HG02798 (cell line): ENCODE measurements around the gene LAMB3.
A peak's percentile ranks its signal among the peaks of the same experiment; 100 is the strongest.

Source experiments
- ATAC-seq: cut with Tn5 transposase; IDR thresholded peaks from one replicate; pipeline ENCODE4 v1.9.1; 2021; ENCODE audit warnings: mild to moderate bottlenecking; ENCODE audit not compliant: unreplicated experiment, poor library complexity

Gene LAMB3

GRCh38 chr1:209667103-209667502 is 14.9 kb upstream of the LAMB3 start:
- no peak for ATAC-seq

- ATAC-seq: no peak
Measured at GRCh38 chr1:209662879-209663327, 10.7 kb upstream of the LAMB3 start.

DNA sequence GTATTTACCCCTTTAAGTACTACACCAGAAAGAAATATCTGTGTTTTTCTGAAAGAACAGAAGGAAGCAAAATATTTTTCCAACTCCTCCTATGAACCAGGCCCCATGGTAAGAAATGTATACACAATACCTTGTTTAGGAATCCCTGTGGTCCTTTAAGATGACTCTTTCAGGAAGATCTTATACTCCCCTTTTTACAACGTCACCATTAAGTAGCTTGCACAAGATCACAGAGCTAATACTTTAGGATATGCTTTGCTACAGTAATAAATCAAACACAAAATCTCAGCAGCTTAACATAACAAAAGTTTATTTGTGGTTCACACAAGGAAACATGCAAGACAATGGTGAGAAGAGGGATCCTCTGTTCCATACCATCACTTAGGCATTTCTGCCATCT is 8.8 kb upstream of the LAMB3 start:
- no peak for ATAC-seq

- ATAC-seq: peak; percentile 72
Measured at GRCh38 chr1:209659909-209660308, 7.7 kb upstream of the LAMB3 start.

DNA sequence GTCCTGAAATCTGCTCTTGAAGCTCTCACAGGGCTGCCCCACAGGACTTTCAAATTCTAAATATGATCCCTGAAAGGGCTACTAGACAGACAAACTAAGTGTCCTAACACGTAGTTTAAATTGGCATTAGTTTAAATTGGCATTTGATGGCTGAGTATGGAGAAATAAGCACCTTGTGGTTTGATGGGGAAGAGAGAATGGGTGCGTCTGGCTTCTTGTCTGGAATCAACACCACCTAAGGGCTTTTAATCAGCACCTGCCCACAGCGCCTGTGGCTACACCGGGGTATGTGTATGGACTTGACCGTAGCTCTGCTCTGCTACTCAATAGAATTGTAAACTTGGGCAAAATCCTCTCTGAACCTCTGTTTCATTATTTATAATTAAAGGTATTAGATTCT is 5.7 kb upstream of the LAMB3 start:
- no peak for ATAC-seq

GRCh38 chr1:209657140-209657879 is 5.1 kb upstream of the LAMB3 start:
- peak; percentile 42 for ATAC-seq

- no peak for ATAC-seq
Measured at GRCh38 chr1:209655411-209656231, 3.4 kb upstream of the LAMB3 start.

DNA sequence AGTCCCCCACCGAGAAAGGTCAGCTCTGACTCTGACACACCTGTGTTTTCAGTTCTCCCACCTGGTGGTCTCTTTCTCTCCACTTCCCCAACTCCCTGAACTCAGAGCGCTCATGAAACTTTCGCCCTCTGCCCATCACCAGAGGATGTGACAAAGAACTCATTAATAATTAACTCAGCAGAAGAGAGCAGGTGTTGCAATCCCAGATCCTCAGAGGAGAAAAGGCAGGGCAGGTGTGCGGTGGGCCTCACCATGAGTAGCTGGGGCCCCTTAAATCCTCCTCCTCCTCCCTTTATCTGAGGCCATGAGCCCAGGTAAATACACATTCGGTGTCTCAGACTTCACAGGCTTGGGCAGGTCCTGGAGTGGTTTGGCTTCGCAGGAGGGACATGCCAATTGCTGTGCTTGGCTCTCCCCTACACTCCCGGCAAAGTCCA is 1.7 kb upstream of the LAMB3 start:
- peak; percentile 43 for ATAC-seq

DNA sequence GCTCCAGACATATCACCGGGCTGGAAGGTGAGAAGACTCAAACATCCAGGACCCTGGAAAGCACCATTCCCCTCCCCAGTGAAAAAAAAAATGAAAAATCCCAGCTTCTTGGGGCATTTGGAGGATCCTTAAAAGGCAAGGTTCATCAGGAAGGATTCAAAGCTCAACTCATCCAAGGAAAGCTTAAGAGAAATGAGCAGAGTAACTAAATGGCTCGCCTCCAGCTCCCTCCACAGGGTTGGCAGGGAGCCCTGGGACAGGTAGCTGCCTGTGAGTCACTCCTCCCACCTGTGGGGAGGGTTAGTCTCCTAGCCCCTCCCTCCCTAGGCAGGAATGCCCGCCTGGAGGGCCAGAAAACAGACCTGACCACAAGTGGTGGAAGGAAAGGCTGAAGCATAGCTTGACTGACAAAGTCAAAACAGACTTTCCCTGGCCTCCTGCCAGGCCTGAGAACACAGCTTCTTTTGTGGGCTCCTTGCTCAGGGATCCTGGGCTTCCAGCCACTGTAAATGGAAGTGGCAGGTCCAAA is 712 bp upstream of the LAMB3 start:
- peak; percentile 42 for ATAC-seq

DNA sequence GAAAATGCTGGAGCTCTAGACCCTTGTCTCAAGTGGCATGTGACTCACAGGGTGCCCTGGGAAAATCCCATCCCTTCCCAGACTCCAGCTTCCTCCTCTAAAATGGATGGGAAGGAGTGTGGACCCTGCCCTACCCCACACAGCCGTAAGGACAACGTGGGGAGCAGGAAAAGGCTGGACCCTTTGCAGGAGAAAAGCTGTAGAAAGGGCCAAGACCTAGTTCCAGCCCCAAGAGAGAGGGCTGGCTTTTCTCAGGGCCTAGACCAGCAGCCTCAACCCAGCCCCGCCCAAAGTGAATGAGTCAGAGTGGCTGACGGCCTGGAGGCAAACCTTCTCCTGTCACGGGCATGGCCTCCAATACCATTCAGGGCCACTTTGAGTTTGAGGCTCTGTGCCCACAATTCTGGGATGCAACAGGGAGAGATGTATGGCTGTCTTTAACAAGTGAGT is 1.1 kb downstream of the LAMB3 start:
- peak; percentile 65 for ATAC-seq

DNA sequence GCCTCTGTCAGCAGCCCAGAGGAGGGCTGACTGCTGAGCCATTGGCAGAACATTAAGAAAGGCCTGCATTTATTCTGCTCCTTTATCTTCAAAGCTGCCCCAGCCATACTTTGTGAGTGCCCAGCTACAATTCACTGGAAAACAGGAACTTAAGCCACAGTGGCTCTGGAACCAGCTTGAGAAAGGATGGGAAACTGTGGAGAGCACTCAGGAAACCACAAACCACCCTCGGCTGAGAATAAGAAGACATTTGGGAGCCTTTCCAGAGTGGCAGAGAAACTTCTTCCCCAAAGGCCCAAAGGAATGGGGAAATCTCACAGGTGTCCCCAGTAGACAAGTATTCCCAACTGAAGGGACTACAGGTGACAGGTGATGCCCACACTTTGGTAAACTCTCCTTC is 1.8 kb downstream of the LAMB3 start:
- ATAC-seq: no peak

GRCh38 chr1:209648931-209649776 is 3.1 kb downstream of the LAMB3 start:
- ATAC-seq: no peak

GRCh38 chr1:209648346-209648745 is 3.9 kb downstream of the LAMB3 start:
- ATAC-seq: no peak

DNA sequence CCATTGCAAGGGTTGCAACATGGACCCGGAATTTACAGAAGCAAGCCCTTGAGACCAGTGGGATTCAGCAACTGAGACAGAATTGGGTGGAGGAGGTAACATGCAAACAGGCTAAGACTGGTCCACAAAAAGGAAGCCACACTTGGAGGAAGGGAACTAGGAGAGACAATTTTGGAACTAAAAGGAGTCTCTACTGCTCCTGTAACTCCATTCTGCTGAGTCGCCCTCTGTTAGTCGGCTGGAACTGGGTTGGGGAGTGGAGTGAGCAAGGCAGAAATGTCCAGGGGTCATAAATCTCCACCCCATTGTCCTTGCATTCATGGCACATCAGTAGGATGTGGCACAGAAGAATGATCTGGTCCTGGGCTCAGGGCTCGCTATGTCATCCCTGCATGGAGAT is 5.1 kb downstream of the LAMB3 start:
- ATAC-seq: no peak

- ATAC-seq: no peak
Measured at GRCh38 chr1:209646558-209646957, 5.7 kb downstream of the LAMB3 start.

DNA sequence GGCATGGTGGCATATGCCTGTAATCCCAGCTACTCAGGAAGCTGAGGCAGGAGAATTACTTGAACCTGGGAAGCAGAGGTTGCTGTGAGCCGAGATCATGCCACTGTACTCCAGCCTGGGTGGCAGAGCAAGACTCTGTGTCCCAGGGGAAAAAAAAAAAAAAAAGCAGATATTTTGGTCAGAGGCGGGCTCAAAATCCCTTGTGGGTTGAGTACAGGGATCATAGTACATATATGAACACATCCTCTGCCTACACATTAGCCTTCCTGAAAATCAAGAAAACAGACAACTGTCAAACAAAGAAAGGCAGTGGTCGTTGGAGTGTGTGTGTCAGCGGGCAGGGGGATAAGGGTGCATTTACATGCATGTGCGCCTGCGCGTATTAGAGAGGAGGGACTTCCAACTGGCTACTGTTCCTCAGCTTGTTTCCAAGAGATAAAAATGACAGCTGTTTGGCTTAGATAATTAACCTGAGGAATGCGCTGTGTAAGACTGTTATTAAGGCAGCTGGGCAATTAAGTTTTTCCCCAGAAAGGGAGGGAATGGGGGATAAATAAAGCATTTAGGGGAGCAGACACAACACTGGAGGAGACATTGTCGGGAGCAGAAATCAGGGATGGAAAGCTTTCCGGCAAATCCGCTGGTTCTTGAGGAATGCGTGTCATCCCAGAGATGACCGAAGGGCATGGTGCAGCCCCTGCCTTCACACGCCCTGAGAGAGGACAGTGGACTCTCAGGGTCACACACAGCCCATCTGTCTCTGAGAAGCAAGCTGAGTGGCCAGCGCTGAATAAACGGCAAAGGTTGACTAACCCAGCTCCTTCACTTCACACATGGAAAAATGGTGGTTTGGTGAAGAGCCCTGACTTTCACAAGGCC is 6.4 kb downstream of the LAMB3 start:
- ATAC-seq: no peak

- ATAC-seq: no peak
Measured at GRCh38 chr1:209643285-209644020, 8.8 kb downstream of the LAMB3 start.

DNA sequence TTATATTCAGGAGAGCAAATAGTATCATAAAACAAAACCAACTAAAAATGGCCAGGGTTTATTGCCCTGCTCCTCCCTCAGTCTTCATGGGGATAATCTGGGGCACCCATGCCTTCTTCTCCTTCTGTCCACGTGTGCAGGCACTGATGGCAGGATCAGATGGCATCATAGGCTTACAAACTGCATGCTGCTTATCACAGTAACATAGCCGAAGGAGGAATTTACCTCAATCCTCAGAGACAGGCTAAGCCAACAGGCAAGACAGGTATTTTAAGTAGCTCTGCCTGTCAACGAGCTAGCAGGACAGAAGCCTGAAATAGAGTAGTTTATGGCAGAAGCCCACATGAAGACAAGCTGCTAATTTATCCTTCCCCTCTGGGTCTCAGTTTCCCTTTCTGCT is 9.4 kb downstream of the LAMB3 start:
- ATAC-seq: no peak

- ATAC-seq: no peak
Measured at GRCh38 chr1:209641832-209642172, 10.4 kb downstream of the LAMB3 start.
